Measurements from ENCODE around the gene TTC7B. TPM values are rescaled to one million over a fixed set of nuclear protein-coding genes. Genes with fewer than 3 reads are reported as not detected.

Gene TTC7B
- total RNA-seq, 1 experiment from 2014 or later: 40.9 TPM

GRCh38 chr14:90740081-90740480 is 76.1 kb downstream of the TTC7B start:
- H3K27me3 ChIP-seq (ENCODE audit: control insufficient read depth, insufficient read depth, low read length): no peaks in the 10 kb centered on the region
- no peaks in the 10 kb centered on the region for H3K4me1 ChIP-seq (ENCODE audit: control insufficient read depth, insufficient read depth, low read length)
- ChIA-PET CTCF (no interaction called here), POLR2A (no interaction called here)
- intact Hi-C loops (cut with micrococcal nuclease; ENCODE audit: unreplicated experiment) (no loop called here), in situ Hi-C loops (cut with HindIII; ENCODE audit: low pct_unique_long_range_greater_than_20kb, low sequenced_read_pairs) (no loop called here)
- no TSS peak for BruUV-seq (replicated peaks)
- no peak overlapping the region for H3K27ac ChIP-seq (ENCODE audit: low read length)
- ATAC-seq (no peak), DNase-seq (ENCODE audit: low read depth, low spot score) (no peak)
- TF ChIP-seq SIN3A (IDR thresholded peaks at IDR 0.05; ENCODE audit: borderline replicate concordance, insufficient read depth, low read depth, low read length) (no peak), TCF7L2 (IDR thresholded peaks at IDR 0.05; ENCODE audit: low read depth, low read length) (no peak), CTCF (IDR thresholded peaks at IDR 0.05) (no peak), REST (IDR thresholded peaks at IDR 0.05; ENCODE audit: insufficient read depth in 1 of 2, low read depth in 2 of 2, low read length in 1 of 2) (no peak), POLR2AphosphoS5 (IDR thresholded peaks at IDR 0.05; ENCODE audit: low read depth, low read length) (no peak)
- H3K4me3 ChIP-seq (ENCODE audit: low read depth in 2 of 2, low read length in 2 of 2): no peak overlapping the region
- H3K9me3 ChIP-seq (ENCODE audit: control insufficient read depth, insufficient read depth, low read depth, low read length): no peaks in the 10 kb centered on the region
- H3K36me3 ChIP-seq (ENCODE audit: control insufficient read depth, insufficient read depth, low read length): no peaks in the 10 kb centered on the region

DNA sequence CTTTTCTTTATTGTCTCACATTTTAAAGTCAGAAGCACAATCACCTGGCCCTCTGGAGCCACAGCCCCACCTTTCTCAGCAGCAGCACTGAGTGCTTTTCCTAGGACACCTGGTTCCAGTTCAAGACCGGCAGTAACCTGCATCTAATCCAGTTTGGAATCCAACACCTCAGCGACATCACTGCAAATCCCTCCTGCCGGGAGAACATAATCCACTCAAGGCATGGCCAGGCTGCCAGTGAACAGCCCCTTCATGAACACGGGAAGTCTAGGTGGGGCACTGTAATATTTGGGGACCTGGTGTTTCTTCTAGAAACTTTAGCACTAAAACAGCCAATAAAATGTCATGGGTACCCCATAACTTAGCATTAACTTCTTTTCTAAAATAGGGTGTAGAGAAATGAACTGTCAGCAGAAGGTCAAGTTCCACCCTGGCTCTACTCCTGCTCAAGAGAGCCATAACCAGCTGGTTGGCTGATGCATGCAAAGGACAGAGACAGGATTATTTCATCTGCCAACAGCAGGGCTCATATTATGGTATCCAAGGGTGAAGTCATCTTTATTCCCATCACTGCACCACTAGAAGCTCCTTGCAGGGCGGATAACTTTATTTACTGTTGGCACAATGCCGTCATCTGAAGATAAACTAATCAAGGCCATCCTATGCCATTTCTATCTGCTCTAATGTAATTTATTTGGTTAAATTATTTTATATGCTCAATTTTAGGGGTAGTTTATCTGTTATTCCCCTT is 76.7 kb downstream of the TTC7B start:
- no TSS peak for BruUV-seq (replicated peaks)
- TF ChIP-seq POLR2AphosphoS5 (IDR thresholded peaks at IDR 0.05; ENCODE audit: low read depth, low read length): no peak
- no peak for TF ChIP-seq TCF7L2 (IDR thresholded peaks at IDR 0.05; ENCODE audit: low read depth, low read length)
- TF ChIP-seq CTCF (IDR thresholded peaks at IDR 0.05): no peak
- no peak for TF ChIP-seq SIN3A (IDR thresholded peaks at IDR 0.05; ENCODE audit: borderline replicate concordance, insufficient read depth, low read depth, low read length)
- TF ChIP-seq REST (IDR thresholded peaks at IDR 0.05; ENCODE audit: insufficient read depth in 1 of 2, low read depth in 2 of 2, low read length in 1 of 2): no peak
- intact Hi-C loops (cut with micrococcal nuclease; ENCODE audit: unreplicated experiment): no loop called here
- ATAC-seq: no peak
- Histone ChIP-seq H3K36me3 (ENCODE audit: control insufficient read depth, insufficient read depth, low read length) (no peaks in the 10 kb centered on the region), H3K4me3 (ENCODE audit: low read depth in 2 of 2, low read length in 2 of 2) (no peak overlapping the region), H3K27ac (ENCODE audit: low read length) (no peak overlapping the region), H3K9me3 (ENCODE audit: control insufficient read depth, insufficient read depth, low read depth, low read length) (no peaks in the 10 kb centered on the region), H3K27me3 (ENCODE audit: control insufficient read depth, insufficient read depth, low read length) (no peaks in the 10 kb centered on the region), H3K4me1 (ENCODE audit: control insufficient read depth, insufficient read depth, low read length) (no peaks in the 10 kb centered on the region)
- DNase-seq (ENCODE audit: low read depth, low spot score): no peak
- ChIA-PET POLR2A (no interaction called here), CTCF (no interaction called here)
- in situ Hi-C loops (cut with HindIII; ENCODE audit: low pct_unique_long_range_greater_than_20kb, low sequenced_read_pairs): no loop called here
